ENCODE results near the gene NUBP1.

NUBP1 gene

DNA sequence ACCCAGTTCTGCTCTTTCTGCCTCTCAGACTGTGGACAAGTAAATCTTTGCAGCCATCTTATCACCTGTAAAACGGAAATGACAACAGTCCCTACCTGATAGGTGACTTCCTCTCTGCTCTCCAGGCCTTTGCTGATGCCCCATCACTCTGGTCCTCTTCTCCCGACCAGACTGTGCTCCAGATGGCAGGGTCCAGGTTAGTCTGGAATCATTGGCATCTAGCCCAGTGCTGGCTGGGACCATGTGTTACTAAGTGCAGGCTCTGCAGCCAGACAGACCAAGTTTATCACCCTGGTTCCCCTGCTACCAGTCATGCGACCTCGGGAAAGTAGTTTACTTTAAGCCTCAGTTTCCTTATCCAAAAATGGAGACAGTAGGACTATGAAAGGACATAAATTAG lies 1.8 kb upstream of the NUBP1 start:
- no peak overlapping the region for H3K4me3 ChIP-seq (replicated peaks; ENCODE audit: insufficient read depth, low read length)

DNA sequence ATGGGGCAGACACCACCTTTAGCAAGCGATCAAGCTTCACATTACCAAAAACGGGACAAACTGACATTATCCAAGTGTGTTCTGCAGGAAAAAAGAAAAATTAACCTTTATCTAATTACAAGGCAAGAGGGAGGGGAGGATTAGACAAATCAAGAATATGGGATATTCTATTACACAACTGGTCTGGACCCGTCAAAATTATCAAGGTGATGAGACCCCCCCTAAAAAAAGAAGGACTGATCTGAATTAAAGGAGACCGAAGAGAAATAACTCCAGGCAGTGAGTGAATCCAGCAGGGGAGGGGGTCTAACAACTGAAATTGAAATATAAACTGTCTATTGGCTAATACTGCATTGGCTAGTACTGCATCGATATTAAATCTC lies 424 bp upstream of the NUBP1 start:
- TF ChIP-seq, protein P1, sequence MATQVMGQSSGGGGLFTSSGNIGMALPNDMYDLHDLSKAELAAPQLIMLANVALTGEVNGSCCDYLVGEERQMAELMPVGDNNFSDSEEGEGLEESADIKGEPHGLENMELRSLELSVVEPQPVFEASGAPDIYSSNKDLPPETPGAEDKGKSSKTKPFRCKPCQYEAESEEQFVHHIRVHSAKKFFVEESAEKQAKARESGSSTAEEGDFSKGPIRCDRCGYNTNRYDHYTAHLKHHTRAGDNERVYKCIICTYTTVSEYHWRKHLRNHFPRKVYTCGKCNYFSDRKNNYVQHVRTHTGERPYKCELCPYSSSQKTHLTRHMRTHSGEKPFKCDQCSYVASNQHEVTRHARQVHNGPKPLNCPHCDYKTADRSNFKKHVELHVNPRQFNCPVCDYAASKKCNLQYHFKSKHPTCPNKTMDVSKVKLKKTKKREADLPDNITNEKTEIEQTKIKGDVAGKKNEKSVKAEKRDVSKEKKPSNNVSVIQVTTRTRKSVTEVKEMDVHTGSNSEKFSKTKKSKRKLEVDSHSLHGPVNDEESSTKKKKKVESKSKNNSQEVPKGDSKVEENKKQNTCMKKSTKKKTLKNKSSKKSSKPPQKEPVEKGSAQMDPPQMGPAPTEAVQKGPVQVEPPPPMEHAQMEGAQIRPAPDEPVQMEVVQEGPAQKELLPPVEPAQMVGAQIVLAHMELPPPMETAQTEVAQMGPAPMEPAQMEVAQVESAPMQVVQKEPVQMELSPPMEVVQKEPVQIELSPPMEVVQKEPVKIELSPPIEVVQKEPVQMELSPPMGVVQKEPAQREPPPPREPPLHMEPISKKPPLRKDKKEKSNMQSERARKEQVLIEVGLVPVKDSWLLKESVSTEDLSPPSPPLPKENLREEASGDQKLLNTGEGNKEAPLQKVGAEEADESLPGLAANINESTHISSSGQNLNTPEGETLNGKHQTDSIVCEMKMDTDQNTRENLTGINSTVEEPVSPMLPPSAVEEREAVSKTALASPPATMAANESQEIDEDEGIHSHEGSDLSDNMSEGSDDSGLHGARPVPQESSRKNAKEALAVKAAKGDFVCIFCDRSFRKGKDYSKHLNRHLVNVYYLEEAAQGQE (IDR thresholded peaks at IDR 0.05; ENCODE audit: insufficient replicate concordance, low read depth) = no peak
- no peak for TF ChIP-seq POLR2AphosphoS5 (IDR thresholded peaks at IDR 0.05; ENCODE audit: low read depth)
- no peak for TF ChIP-seq SPI1 (IDR thresholded peaks at IDR 0.05; ENCODE audit: borderline replicate concordance, low read depth)
- TF ChIP-seq, protein P2, sequence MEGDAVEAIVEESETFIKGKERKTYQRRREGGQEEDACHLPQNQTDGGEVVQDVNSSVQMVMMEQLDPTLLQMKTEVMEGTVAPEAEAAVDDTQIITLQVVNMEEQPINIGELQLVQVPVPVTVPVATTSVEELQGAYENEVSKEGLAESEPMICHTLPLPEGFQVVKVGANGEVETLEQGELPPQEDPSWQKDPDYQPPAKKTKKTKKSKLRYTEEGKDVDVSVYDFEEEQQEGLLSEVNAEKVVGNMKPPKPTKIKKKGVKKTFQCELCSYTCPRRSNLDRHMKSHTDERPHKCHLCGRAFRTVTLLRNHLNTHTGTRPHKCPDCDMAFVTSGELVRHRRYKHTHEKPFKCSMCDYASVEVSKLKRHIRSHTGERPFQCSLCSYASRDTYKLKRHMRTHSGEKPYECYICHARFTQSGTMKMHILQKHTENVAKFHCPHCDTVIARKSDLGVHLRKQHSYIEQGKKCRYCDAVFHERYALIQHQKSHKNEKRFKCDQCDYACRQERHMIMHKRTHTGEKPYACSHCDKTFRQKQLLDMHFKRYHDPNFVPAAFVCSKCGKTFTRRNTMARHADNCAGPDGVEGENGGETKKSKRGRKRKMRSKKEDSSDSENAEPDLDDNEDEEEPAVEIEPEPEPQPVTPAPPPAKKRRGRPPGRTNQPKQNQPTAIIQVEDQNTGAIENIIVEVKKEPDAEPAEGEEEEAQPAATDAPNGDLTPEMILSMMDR (IDR thresholded peaks at IDR 0.05; ENCODE audit: insufficient read depth, low read length) = no peak
- no peak for TF ChIP-seq GABPA (IDR thresholded peaks at IDR 0.05; ENCODE audit: low read depth)

More for the DNA sequence above, 1.8 kb upstream of the NUBP1 start:
- no peaks in the 10 kb centered on the region for H3K27me3 ChIP-seq (ENCODE audit: insufficient read depth, poor library complexity, severe bottlenecking)
- no peak for DNase-seq (ENCODE audit: low read depth in 1 of 2, low spot score in 1 of 2)
- TF ChIP-seq GABPA (IDR thresholded peaks at IDR 0.05; ENCODE audit: low read depth) (no peak), SPI1 (IDR thresholded peaks at IDR 0.05; ENCODE audit: borderline replicate concordance, low read depth) (no peak), POLR2AphosphoS5 (IDR thresholded peaks at IDR 0.05; ENCODE audit: low read depth) (no peak)
- TF ChIP-seq, protein P2 (IDR thresholded peaks at IDR 0.05; ENCODE audit: insufficient read depth, low read length) = no peak
- TF ChIP-seq, protein P1 (IDR thresholded peaks at IDR 0.05; ENCODE audit: insufficient replicate concordance, low read depth) = no peak
- no peak overlapping the region for H3K27ac ChIP-seq (replicated peaks)

DNA sequence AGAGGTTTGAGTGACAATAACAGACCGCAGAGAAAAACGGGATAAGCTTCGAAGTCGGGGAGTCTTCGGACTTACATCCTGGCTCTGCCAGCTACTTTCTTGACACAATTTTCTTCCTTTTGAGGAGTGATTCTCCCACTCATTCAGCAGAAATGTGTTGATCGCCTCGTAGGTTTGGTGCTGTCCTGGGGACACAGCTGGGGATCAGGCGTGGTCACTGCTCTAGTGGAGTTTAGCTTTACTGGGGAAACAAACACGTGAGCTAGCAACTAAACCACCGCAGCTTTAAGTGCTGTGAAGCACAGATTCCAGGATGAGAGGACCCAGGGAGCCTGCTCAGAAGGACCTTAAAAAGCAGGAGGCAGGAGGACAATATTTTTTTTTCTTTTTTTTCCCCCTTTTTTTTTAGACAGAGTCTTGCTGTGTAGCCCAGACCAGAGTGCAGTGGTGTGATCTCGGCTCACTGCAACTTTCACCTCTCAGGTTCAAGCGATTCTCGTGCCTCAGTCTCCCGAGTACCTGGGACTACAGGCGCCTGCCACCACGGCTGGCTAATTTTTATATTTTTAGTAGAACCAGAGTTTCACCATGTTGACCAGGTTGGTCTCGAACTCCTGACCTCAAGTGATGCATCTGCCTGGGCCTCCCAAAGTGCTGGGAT lies 858 bp downstream of the NUBP1 start:
- H3K27ac ChIP-seq (replicated peaks) = no peak overlapping the region; the same call in 1 of the 2 replicates
- DNase-seq (ENCODE audit: low read depth in 1 of 2, low spot score in 1 of 2) = no peak
- peak overlapping the region; percentile 48 for H3K4me3 ChIP-seq (replicated peaks; ENCODE audit: insufficient read depth, low read length)
- no peaks in the 10 kb centered on the region for H3K27me3 ChIP-seq (ENCODE audit: insufficient read depth, poor library complexity, severe bottlenecking)
- TF ChIP-seq SPI1 (IDR thresholded peaks at IDR 0.05; ENCODE audit: borderline replicate concordance, low read depth) = no peak
- TF ChIP-seq, protein P2 (IDR thresholded peaks at IDR 0.05; ENCODE audit: insufficient read depth, low read length) = no peak
- TF ChIP-seq GABPA (IDR thresholded peaks at IDR 0.05; ENCODE audit: low read depth) = no peak
- TF ChIP-seq POLR2AphosphoS5 (IDR thresholded peaks at IDR 0.05; ENCODE audit: low read depth) = no peak
- TF ChIP-seq, protein P1 (IDR thresholded peaks at IDR 0.05; ENCODE audit: insufficient replicate concordance, low read depth) = no peak

More for the DNA sequence above, 424 bp upstream of the NUBP1 start:
- H3K4me3 ChIP-seq (replicated peaks; ENCODE audit: insufficient read depth, low read length) = peak overlapping the region; percentile 60
- H3K27ac ChIP-seq (replicated peaks) = peak overlapping the region; percentile 99
- DNase-seq (ENCODE audit: low read depth in 1 of 2, low spot score in 1 of 2) = no peak
- H3K27me3 ChIP-seq (ENCODE audit: insufficient read depth, poor library complexity, severe bottlenecking) = no peaks in the 10 kb centered on the region
